SHP77 (cell line): Measurements from ENCODE around the gene CRMP1.
A peak's percentile ranks its signal among the peaks of the same experiment; 100 is the strongest.
"Not testable (repeated sequence)": the region's sequence is repeated elsewhere in the genome, so short reads cannot be mapped to it uniquely, and the experiment has no call there.

Source experiments
- DNase-seq, 2 experiments: peaks; one replicate each; lab custom pipeline; 2025; lab: John Stamatoyannopoulos, UW

The CRMP1 gene

GRCh38 chr4:5856362-5856761, 36.5 kb downstream of the CRMP1 start:
- not testable (repeated sequence) for DNase-seq

- DNase-seq, result no peak
Observed at GRCh38 chr4:5854929-5855328, 38.0 kb downstream of the CRMP1 start.

- no peak for DNase-seq
Observed at GRCh38 chr4:5852523-5853202, 40.2 kb downstream of the CRMP1 start.

GRCh38 chr4:5851637-5852301, 41.1 kb downstream of the CRMP1 start:
- DNase-seq, result no peak

GRCh38 chr4:5845035-5845905, 47.6 kb downstream of the CRMP1 start:
- DNase-seq, result no peak

- DNase-seq, result no peak
Observed at GRCh38 chr4:5843573-5844530, 49.0 kb downstream of the CRMP1 start.

GRCh38 chr4:5842456-5842855, 50.4 kb downstream of the CRMP1 start:
- DNase-seq, result no peak

GRCh38 chr4:5839751-5840674, 52.9 kb downstream of the CRMP1 start:
- DNase-seq, result no peak

- no peak for DNase-seq
Observed at GRCh38 chr4:5839332-5839731, 53.6 kb downstream of the CRMP1 start.

GRCh38 chr4:5837483-5837882, 55.4 kb downstream of the CRMP1 start:
- not testable (repeated sequence) for DNase-seq

- peak; percentile 42 to 51 for DNase-seq
Observed at GRCh38 chr4:5836943-5837342, 55.9 kb downstream of the CRMP1 start.

- DNase-seq, result no peak
Observed at GRCh38 chr4:5828005-5828391, 64.9 kb downstream of the CRMP1 start.

GRCh38 chr4:5827108-5828004, 65.5 kb downstream of the CRMP1 start:
- DNase-seq, result no peak

- DNase-seq, result no peak
Observed at GRCh38 chr4:5826437-5827107, 66.3 kb downstream of the CRMP1 start.

GRCh38 chr4:5825321-5826041, 67.4 kb downstream of the CRMP1 start:
- no peak for DNase-seq

- DNase-seq, result peak; percentile 7 to 10
Observed at GRCh38 chr4:5824635-5825034, 68.3 kb downstream of the CRMP1 start.

- DNase-seq, result no peak
Observed at GRCh38 chr4:5824227-5824626, 68.7 kb downstream of the CRMP1 start.

GRCh38 chr4:5823542-5824211, 69.2 kb downstream of the CRMP1 start:
- no peak for DNase-seq
